Measurements from ENCODE around the gene DOCK2.
"Not testable (repeated sequence)": the region's sequence is repeated elsewhere in the genome, so short reads cannot be mapped to it uniquely, and the experiment has no call there.

The DOCK2 gene

GRCh38 chr5:169637549-169638121, 560 bp downstream of the DOCK2 start:
- DNase-seq (ENCODE audit: low spot score): no peak

- no peak for DNase-seq (ENCODE audit: low spot score)
Measured at GRCh38 chr5:169641253-169641652, 4.2 kb downstream of the DOCK2 start.

- DNase-seq (ENCODE audit: low spot score): no peak
Measured at GRCh38 chr5:169646856-169647255, 9.8 kb downstream of the DOCK2 start.

- no peak for DNase-seq (ENCODE audit: low spot score)
Measured at GRCh38 chr5:169647566-169647965, 10.5 kb downstream of the DOCK2 start.

GRCh38 chr5:169648725-169649310, 11.7 kb downstream of the DOCK2 start:
- DNase-seq (ENCODE audit: low spot score): no peak

GRCh38 chr5:169649486-169649885, 12.4 kb downstream of the DOCK2 start:
- no peak for DNase-seq (ENCODE audit: low spot score)

- DNase-seq (ENCODE audit: low spot score): no peak
Measured at GRCh38 chr5:169650701-169651331, 13.7 kb downstream of the DOCK2 start.

- DNase-seq (ENCODE audit: low spot score): no peak
Measured at GRCh38 chr5:169651526-169651925, 14.5 kb downstream of the DOCK2 start.

GRCh38 chr5:169652057-169652456, 15.0 kb downstream of the DOCK2 start:
- no peak for DNase-seq (ENCODE audit: low spot score)

- no peak for DNase-seq (ENCODE audit: low spot score)
Measured at GRCh38 chr5:169653091-169653490, 16.0 kb downstream of the DOCK2 start.

GRCh38 chr5:169655353-169655752, 18.3 kb downstream of the DOCK2 start:
- DNase-seq (ENCODE audit: low spot score): no peak

GRCh38 chr5:169656125-169656901, 19.2 kb downstream of the DOCK2 start:
- no peak for DNase-seq (ENCODE audit: low spot score)

- DNase-seq (ENCODE audit: low spot score): no peak
Measured at GRCh38 chr5:169657127-169657526, 20.1 kb downstream of the DOCK2 start.

- DNase-seq (ENCODE audit: low spot score): not testable (repeated sequence)
Measured at GRCh38 chr5:169662451-169662850, 25.4 kb downstream of the DOCK2 start.

GRCh38 chr5:169663537-169663936, 26.5 kb downstream of the DOCK2 start:
- no peak for DNase-seq (ENCODE audit: low spot score)

GRCh38 chr5:169666365-169666764, 29.3 kb downstream of the DOCK2 start:
- no peak for DNase-seq (ENCODE audit: low spot score)

GRCh38 chr5:169667896-169668674, 31.0 kb downstream of the DOCK2 start:
- DNase-seq (ENCODE audit: low spot score): no peak

GRCh38 chr5:169668732-169669131, 31.7 kb downstream of the DOCK2 start:
- no peak for DNase-seq (ENCODE audit: low spot score)

GRCh38 chr5:169670769-169671525, 33.9 kb downstream of the DOCK2 start:
- no peak for DNase-seq (ENCODE audit: low spot score)

GRCh38 chr5:169682026-169682425, 45.0 kb downstream of the DOCK2 start:
- DNase-seq (ENCODE audit: low spot score): no peak

GRCh38 chr5:169686137-169686536, 49.1 kb downstream of the DOCK2 start:
- no peak for DNase-seq (ENCODE audit: low spot score)
